ENCODE results near the gene ZNF480. TPM values are rescaled to one million over a fixed set of nuclear protein-coding genes. Genes with fewer than 3 reads are reported as not detected.

The ZNF480 gene
- total and polyA plus RNA-seq, 2 of the 13 experiments (the other 11 are each of a cell fraction or from before 2014, with no cell fraction given): 2.1 to 9.6 TPM

DNA sequence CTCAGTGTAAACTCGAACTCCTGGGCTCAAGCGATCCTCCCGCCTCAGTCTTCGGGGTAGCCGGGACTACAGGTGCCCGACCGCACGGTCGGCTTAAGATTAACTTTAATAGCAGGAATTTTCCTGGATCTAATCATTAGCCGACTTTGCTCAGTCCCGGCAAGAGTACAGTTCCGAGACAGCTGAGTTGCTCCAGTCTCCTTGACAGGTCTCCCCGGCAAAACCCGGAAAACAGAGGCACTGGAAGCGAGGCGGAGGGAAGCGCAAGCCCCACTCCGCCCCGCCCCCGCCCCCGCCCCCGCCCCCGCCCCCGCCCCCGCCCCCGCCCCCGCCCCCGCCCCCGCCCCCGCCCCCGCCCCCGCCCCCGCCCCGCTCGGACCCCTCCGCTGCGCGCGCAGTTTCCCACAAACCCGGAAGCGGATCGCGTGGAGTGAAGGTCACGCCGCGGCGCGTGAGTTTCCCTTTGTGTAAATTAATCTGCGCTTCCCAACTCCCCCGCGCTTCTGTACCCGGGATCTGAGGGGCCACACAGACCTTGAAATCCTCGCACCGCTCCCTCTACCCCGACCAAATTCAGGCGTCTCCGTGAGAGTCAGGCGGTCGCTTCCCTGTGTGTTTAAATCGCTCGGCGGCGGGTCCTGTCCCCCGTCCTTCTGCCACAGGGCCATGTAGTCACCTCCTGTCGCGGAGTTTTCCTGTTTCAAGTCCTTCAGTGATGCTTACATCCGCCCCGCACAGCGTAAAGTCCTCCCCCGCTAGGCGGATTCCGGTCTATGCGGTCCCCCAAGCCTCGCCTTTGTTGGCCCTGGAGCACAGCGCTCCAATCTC, at the start of gene ZNF480 (continued):
- TF ChIP-seq CREM (IDR thresholded peaks at IDR 0.05) (peak; percentile 22; the same call in 1 of the 2 replicates), CREM (CRISPR knock-in tag; IDR thresholded peaks at IDR 0.05) (no peak), SALL1 (CRISPR knock-in tag; IDR thresholded peaks at IDR 0.05) (peak; percentile 37; the same call in 1 of the 2 replicates), ZBTB42 (CRISPR knock-in tag; IDR thresholded peaks at IDR 0.05) (0 out of 2 replicates have a peak, but pooled peaks have one; percentile 34), RCOR2 (CRISPR knock-in tag; IDR thresholded peaks at IDR 0.05) (no peak), DMAP1 (CRISPR knock-in tag; IDR thresholded peaks at IDR 0.05) (peak; percentile 69; the same call in 1 of the 2 replicates), ZNF878 (CRISPR knock-in tag; IDR thresholded peaks at IDR 0.05) (no peak), FOXK1 (CRISPR knock-in tag; IDR thresholded peaks at IDR 0.05; ENCODE audit: borderline replicate concordance, low read depth) (peak; percentile 23; the same call in 1 of the 2 replicates), ZNF263 (CRISPR knock-in tag; IDR thresholded peaks at IDR 0.05) (peak; percentile 75), POLR2A (IDR thresholded peaks at IDR 0.05; ENCODE audit: insufficient read depth in 1 of 2, low read depth in 2 of 2, low read length in 2 of 2) (peak; percentile 81)
- TF ChIP-seq, protein P1, sequence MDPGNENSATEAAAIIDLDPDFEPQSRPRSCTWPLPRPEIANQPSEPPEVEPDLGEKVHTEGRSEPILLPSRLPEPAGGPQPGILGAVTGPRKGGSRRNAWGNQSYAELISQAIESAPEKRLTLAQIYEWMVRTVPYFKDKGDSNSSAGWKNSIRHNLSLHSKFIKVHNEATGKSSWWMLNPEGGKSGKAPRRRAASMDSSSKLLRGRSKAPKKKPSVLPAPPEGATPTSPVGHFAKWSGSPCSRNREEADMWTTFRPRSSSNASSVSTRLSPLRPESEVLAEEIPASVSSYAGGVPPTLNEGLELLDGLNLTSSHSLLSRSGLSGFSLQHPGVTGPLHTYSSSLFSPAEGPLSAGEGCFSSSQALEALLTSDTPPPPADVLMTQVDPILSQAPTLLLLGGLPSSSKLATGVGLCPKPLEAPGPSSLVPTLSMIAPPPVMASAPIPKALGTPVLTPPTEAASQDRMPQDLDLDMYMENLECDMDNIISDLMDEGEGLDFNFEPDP (CRISPR knock-in tag; conservative IDR thresholded peaks at IDR 0.05): 0 out of 2 replicates have a peak, but pooled peaks have one; percentile 74
- TF ChIP-seq, protein P2, sequence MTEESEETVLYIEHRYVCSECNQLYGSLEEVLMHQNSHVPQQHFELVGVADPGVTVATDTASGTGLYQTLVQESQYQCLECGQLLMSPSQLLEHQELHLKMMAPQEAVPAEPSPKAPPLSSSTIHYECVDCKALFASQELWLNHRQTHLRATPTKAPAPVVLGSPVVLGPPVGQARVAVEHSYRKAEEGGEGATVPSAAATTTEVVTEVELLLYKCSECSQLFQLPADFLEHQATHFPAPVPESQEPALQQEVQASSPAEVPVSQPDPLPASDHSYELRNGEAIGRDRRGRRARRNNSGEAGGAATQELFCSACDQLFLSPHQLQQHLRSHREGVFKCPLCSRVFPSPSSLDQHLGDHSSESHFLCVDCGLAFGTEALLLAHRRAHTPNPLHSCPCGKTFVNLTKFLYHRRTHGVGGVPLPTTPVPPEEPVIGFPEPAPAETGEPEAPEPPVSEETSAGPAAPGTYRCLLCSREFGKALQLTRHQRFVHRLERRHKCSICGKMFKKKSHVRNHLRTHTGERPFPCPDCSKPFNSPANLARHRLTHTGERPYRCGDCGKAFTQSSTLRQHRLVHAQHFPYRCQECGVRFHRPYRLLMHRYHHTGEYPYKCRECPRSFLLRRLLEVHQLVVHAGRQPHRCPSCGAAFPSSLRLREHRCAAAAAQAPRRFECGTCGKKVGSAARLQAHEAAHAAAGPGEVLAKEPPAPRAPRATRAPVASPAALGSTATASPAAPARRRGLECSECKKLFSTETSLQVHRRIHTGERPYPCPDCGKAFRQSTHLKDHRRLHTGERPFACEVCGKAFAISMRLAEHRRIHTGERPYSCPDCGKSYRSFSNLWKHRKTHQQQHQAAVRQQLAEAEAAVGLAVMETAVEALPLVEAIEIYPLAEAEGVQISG (CRISPR knock-in tag; IDR thresholded peaks at IDR 0.05): peak; percentile 26; the same call in 1 of the 2 replicates

Measured in HepG2 (cell line).